Measurements from ENCODE around the gene LRRFIP2.

Gene LRRFIP2

GRCh38 chr3:37030588-37030987, 143.8 kb downstream of the LRRFIP2 start:
- no peaks in the 10 kb centered on the region for H3K9me3 ChIP-seq
- H3K4me1 ChIP-seq, result peaks cover 0 to 71% (median 40%) of the 10 kb centered on the region in 4 donors
- TF ChIP-seq CTCF (IDR thresholded peaks at IDR 0.05), result no peak
- intact Hi-C loops (cut with DNase I; ENCODE audit: low total_unique reads), result no loop called here
- no peak for DNase-seq
- no peak overlapping the region for H3K4me3 ChIP-seq
- peaks cover 6 to 64% (median 13%) of the 10 kb centered on the region in 3 donors for H3K36me3 ChIP-seq
- peak overlapping the region; percentile 64 to 71 for H3K27ac ChIP-seq
- no peaks in the 10 kb centered on the region for H3K27me3 ChIP-seq

- peaks cover 0 to 57% (median 14%) of the 10 kb centered on the region in 3 donors for H3K36me3 ChIP-seq
- H3K4me3 ChIP-seq, result no peak overlapping the region
- H3K4me1 ChIP-seq, result peaks cover 0 to 72% (median 40%) of the 10 kb centered on the region in 4 donors
- H3K27me3 ChIP-seq, result no peaks in the 10 kb centered on the region
- no peak for TF ChIP-seq CTCF (IDR thresholded peaks at IDR 0.05)
- intact Hi-C loops (cut with DNase I; ENCODE audit: low total_unique reads), result no loop called here
- no peak for DNase-seq
- peak overlapping the region; percentile 64 to 71 for H3K27ac ChIP-seq
- H3K9me3 ChIP-seq, result no peaks in the 10 kb centered on the region
Observed at GRCh38 chr3:37029516-37030163, 144.7 kb downstream of the LRRFIP2 start.

DNA sequence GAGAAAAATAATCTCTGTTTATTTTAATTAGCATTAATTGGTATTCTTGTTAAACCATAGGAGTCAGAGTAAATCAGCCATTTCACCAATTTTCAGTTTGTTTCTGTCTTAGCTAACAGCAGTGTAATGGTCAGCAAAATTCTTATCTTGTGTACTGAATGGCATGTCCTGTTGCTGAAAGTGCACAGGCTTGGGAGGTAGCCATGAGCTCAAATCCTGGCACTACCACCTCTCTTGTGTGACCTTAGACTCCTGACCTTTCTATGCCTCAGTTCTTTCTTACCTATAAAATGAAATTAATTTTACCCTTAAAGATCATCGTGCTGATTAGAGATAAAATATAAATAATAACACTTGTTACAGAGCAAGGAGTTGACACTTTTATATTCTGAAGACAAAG, 145.3 kb downstream of the LRRFIP2 start:
- H3K9me3 ChIP-seq, result no peaks in the 10 kb centered on the region
- peaks cover 0 to 57% (median 18%) of the 10 kb centered on the region in 3 donors for H3K36me3 ChIP-seq
- no peak overlapping the region for H3K4me3 ChIP-seq
- no peak for TF ChIP-seq CTCF (IDR thresholded peaks at IDR 0.05)
- H3K4me1 ChIP-seq, result peaks cover 0 to 72% (median 40%) of the 10 kb centered on the region in 4 donors
- peak overlapping the region; percentile 64 to 71 for H3K27ac ChIP-seq
- no peaks in the 10 kb centered on the region for H3K27me3 ChIP-seq
- intact Hi-C loops (cut with DNase I; ENCODE audit: low total_unique reads), result no loop called here
- DNase-seq, result no peak

GRCh38 chr3:37028329-37028728, 146.1 kb downstream of the LRRFIP2 start:
- Histone ChIP-seq H3K9me3 (no peaks in the 10 kb centered on the region), H3K27me3 (no peaks in the 10 kb centered on the region), H3K36me3 (peaks cover 6 to 63% (median 19%) of the 10 kb centered on the region in 3 donors), H3K4me3 (no peak overlapping the region), H3K27ac (peak overlapping the region; percentile 64 to 71), H3K4me1 (peaks cover 0 to 68% (median 40%) of the 10 kb centered on the region in 4 donors)
- intact Hi-C loops (cut with DNase I; ENCODE audit: low total_unique reads), result no loop called here
- no peak for TF ChIP-seq CTCF (IDR thresholded peaks at IDR 0.05)
- peak in 1 of 2 donors; percentile 49 for DNase-seq

- peaks cover 0 to 53% (median 29%) of the 10 kb centered on the region in 4 donors for H3K4me1 ChIP-seq
- H3K9me3 ChIP-seq, result no peaks in the 10 kb centered on the region
- no peak overlapping the region for H3K4me3 ChIP-seq
- intact Hi-C loops (cut with DNase I; ENCODE audit: low total_unique reads), result no loop called here
- no peak for TF ChIP-seq CTCF (IDR thresholded peaks at IDR 0.05)
- DNase-seq, result no peak
- no peaks in the 10 kb centered on the region for H3K27me3 ChIP-seq
- peak overlapping the region in 1 of 2 donors; percentile 11 for H3K27ac ChIP-seq
- peaks cover 17 to 66% (median 34%) of the 10 kb centered on the region in 3 donors for H3K36me3 ChIP-seq
Observed at GRCh38 chr3:37026851-37027250, 147.5 kb downstream of the LRRFIP2 start.

Measured in tibial artery (tissue), 4 donors.